ENCODE measurements around the gene KRTAP10-4. TPM values are rescaled to one million over a fixed set of nuclear protein-coding genes. Genes with fewer than 3 reads are reported as not detected.

Gene KRTAP10-4
- total RNA-seq, 2 donors from 2014 or later = not detected

- WGBS = 84% methylated on average over 11 of the region's 11 CpGs
- H3K4me3 ChIP-seq = no peak overlapping the region
- DNase-seq (ENCODE audit: low spot score) = no peak
- H3K27me3 ChIP-seq (replicated peaks; ENCODE audit: insufficient read depth) = peaks cover 3% of the 10 kb centered on the region
- intact Hi-C loops (cut with DNase I) = no loop called here
- H3K4me1 ChIP-seq (replicated peaks) = no peaks in the 10 kb centered on the region
- H3K27ac ChIP-seq = no peak overlapping the region
- no peaks in the 10 kb centered on the region for H3K36me3 ChIP-seq
- H3K9me3 ChIP-seq = no peaks in the 10 kb centered on the region
- no peak for TF ChIP-seq POLR2AphosphoS5 (IDR thresholded peaks at IDR 0.05)
- no peak for TF ChIP-seq POLR2A (IDR thresholded peaks at IDR 0.05)
- TF ChIP-seq CTCF (IDR thresholded peaks at IDR 0.05) = no peak
These were observed 32.7 kb upstream of the KRTAP10-4 start for GRCh38 chr21:44540741-44541288.

GRCh38 chr21:44542716-44543115 lies 30.8 kb upstream of the KRTAP10-4 start:
- intact Hi-C loops (cut with DNase I) = no loop called here
- 88% methylated on average over 1 of the region's 1 CpG for WGBS
- Histone ChIP-seq H3K27me3 (replicated peaks; ENCODE audit: insufficient read depth) (peaks cover 3% of the 10 kb centered on the region), H3K36me3 (no peaks in the 10 kb centered on the region), H3K9me3 (no peaks in the 10 kb centered on the region), H3K27ac (no peak overlapping the region), H3K4me3 (no peak overlapping the region), H3K4me1 (replicated peaks) (no peaks in the 10 kb centered on the region)
- TF ChIP-seq POLR2AphosphoS5 (IDR thresholded peaks at IDR 0.05) (no peak), CTCF (IDR thresholded peaks at IDR 0.05) (no peak), POLR2A (IDR thresholded peaks at IDR 0.05) (no peak)
- DNase-seq (ENCODE audit: low spot score) = no peak

- 83% methylated on average over 3 of the region's 3 CpGs for WGBS
These were observed 29.0 kb upstream of the KRTAP10-4 start for GRCh38 chr21:44544566-44544965.

GRCh38 chr21:44547656-44548331 lies 25.7 kb upstream of the KRTAP10-4 start:
- no peaks in the 10 kb centered on the region for H3K27me3 ChIP-seq (replicated peaks; ENCODE audit: insufficient read depth)
- H3K36me3 ChIP-seq = no peaks in the 10 kb centered on the region
- no peak overlapping the region for H3K4me3 ChIP-seq
- H3K4me1 ChIP-seq (replicated peaks) = no peaks in the 10 kb centered on the region
- 66% methylated on average over 5 of the region's 5 CpGs for WGBS
- H3K9me3 ChIP-seq = no peaks in the 10 kb centered on the region
- DNase-seq (ENCODE audit: low spot score) = no peak
- intact Hi-C loops (cut with DNase I) = no loop called here
- H3K27ac ChIP-seq = no peak overlapping the region
- TF ChIP-seq CTCF (IDR thresholded peaks at IDR 0.05) = no peak
- no peak for TF ChIP-seq POLR2A (IDR thresholded peaks at IDR 0.05)
- TF ChIP-seq POLR2AphosphoS5 (IDR thresholded peaks at IDR 0.05) = no peak

More at GRCh38 chr21:44544566-44544965, 29.0 kb upstream of the KRTAP10-4 start:
- Histone ChIP-seq H3K36me3 (no peaks in the 10 kb centered on the region), H3K27ac (no peak overlapping the region), H3K27me3 (replicated peaks; ENCODE audit: insufficient read depth) (no peaks in the 10 kb centered on the region), H3K4me1 (replicated peaks) (no peaks in the 10 kb centered on the region), H3K9me3 (no peaks in the 10 kb centered on the region), H3K4me3 (no peak overlapping the region)
- DNase-seq (ENCODE audit: low spot score) = no peak
- intact Hi-C loops (cut with DNase I) = no loop called here
- TF ChIP-seq POLR2AphosphoS5 (IDR thresholded peaks at IDR 0.05) = no peak
- TF ChIP-seq POLR2A (IDR thresholded peaks at IDR 0.05) = no peak
- no peak for TF ChIP-seq CTCF (IDR thresholded peaks at IDR 0.05)

GRCh38 chr21:44548381-44548780 lies 25.1 kb upstream of the KRTAP10-4 start:
- 26% methylated on average over 13 of the region's 13 CpGs for WGBS
- H3K4me3 ChIP-seq = no peak overlapping the region
- no peaks in the 10 kb centered on the region for H3K27me3 ChIP-seq (replicated peaks; ENCODE audit: insufficient read depth)
- H3K27ac ChIP-seq = no peak overlapping the region
- H3K9me3 ChIP-seq = no peaks in the 10 kb centered on the region
- TF ChIP-seq POLR2AphosphoS5 (IDR thresholded peaks at IDR 0.05) (no peak), POLR2A (IDR thresholded peaks at IDR 0.05) (no peak), CTCF (IDR thresholded peaks at IDR 0.05) (no peak)
- no peaks in the 10 kb centered on the region for H3K4me1 ChIP-seq (replicated peaks)
- intact Hi-C loops (cut with DNase I) = no loop called here
- no peak for DNase-seq (ENCODE audit: low spot score)
- no peaks in the 10 kb centered on the region for H3K36me3 ChIP-seq

Data from prostate gland (tissue), 2 donors.